ENCODE measurements around the gene SLC22A25.
"Not testable (repeated sequence)": the region's sequence is repeated elsewhere in the genome, so short reads cannot be mapped to it uniquely, and the experiment has no call there.

SLC22A25 gene

GRCh38 chr11:63244862-63245261 lies 1.5 kb upstream of the SLC22A25 start:
- no peak for TF ChIP-seq CTCF (IDR thresholded peaks at IDR 0.05; ENCODE audit: low read depth, low read length)
- no peak for DNase-seq (ENCODE audit: extremely low read depth, low read depth)

GRCh38 chr11:63242089-63242781 lies 1.2 kb downstream of the SLC22A25 start:
- no peak for DNase-seq (ENCODE audit: extremely low read depth, low read depth)
- no peak for TF ChIP-seq CTCF (IDR thresholded peaks at IDR 0.05; ENCODE audit: low read depth, low read length)

- no peak for TF ChIP-seq CTCF (IDR thresholded peaks at IDR 0.05; ENCODE audit: low read depth, low read length)
- no peak for DNase-seq (ENCODE audit: extremely low read depth, low read depth)
Observed at GRCh38 chr11:63240791-63241379, 2.5 kb downstream of the SLC22A25 start.

- TF ChIP-seq CTCF (IDR thresholded peaks at IDR 0.05; ENCODE audit: low read depth, low read length) = no peak
- DNase-seq (ENCODE audit: extremely low read depth, low read depth) = no peak
Observed at GRCh38 chr11:63240098-63240497, 3.3 kb downstream of the SLC22A25 start.

GRCh38 chr11:63239254-63239653 lies 4.1 kb downstream of the SLC22A25 start:
- no peak for TF ChIP-seq CTCF (IDR thresholded peaks at IDR 0.05; ENCODE audit: low read depth, low read length)
- no peak for DNase-seq (ENCODE audit: extremely low read depth, low read depth)

GRCh38 chr11:63237413-63237812 lies 6.0 kb downstream of the SLC22A25 start:
- no peak for TF ChIP-seq CTCF (IDR thresholded peaks at IDR 0.05; ENCODE audit: low read depth, low read length)
- DNase-seq (ENCODE audit: extremely low read depth, low read depth) = no peak

GRCh38 chr11:63235471-63236461 lies 7.6 kb downstream of the SLC22A25 start:
- DNase-seq (ENCODE audit: extremely low read depth, low read depth) = not testable (repeated sequence)

All from AG09319 (cell line).